ENCODE data around the gene LITAF. TPM values are rescaled to one million over a fixed set of nuclear protein-coding genes. Genes with fewer than 3 reads are reported as not detected.

Gene LITAF
- total RNA-seq, 1 experiment from 2014 or later: 84.2 TPM

- no peaks in the 10 kb centered on the region for H4K20me1 ChIP-seq (ENCODE audit: insufficient read depth)
- no peaks in the 10 kb centered on the region for H3K36me3 ChIP-seq (ENCODE audit: control insufficient read depth in 1 of 2, insufficient read depth in 2 of 2, low read length in 2 of 2)
- H3K4me1 ChIP-seq (ENCODE audit: control insufficient read depth in 1 of 2, insufficient read depth in 2 of 2, low read length in 2 of 2): peaks cover 16 to 28% of the 10 kb centered on the region in 2 experiments
- no peak for DNase-seq (ENCODE audit: low read depth, low spot score)
- ChIA-PET POLR2A (no interaction called here), CTCF (no interaction called here), RAD21 (ENCODE audit: low non-redundant PET in 1 of 2, low total read pairs in 2 of 2, uncharacterized antibody in 2 of 2, unreplicated experiment in 2 of 2) (no interaction called here)
- no peak overlapping the region for H3K27ac ChIP-seq (ENCODE audit: low read depth, low read length)
- H3K4me3 ChIP-seq (replicated peaks in 1 of 2; ENCODE audit: low read depth in 1 of 2, low read length in 2 of 2): no peak overlapping the region
- no peaks in the 10 kb centered on the region for H3K9me2 ChIP-seq (ENCODE audit: insufficient read depth)
- intact Hi-C loops (cut with micrococcal nuclease): no loop called here
- no peak overlapping the region for H3K4me2 ChIP-seq (ENCODE audit: low read length)
- no peak overlapping the region for H3K9ac ChIP-seq (ENCODE audit: low read length)
- H2AFZ ChIP-seq (ENCODE audit: low read depth, low read length, poor library complexity, severe bottlenecking): no peak overlapping the region
- no peaks in the 10 kb centered on the region for H3K79me2 ChIP-seq (ENCODE audit: insufficient read depth, low read length)
- no peak for ATAC-seq
- BruUV-seq (replicated peaks): no TSS peak
- no peaks in the 10 kb centered on the region; a peak in 1 of 4 replicates for H3K9me3 ChIP-seq (ENCODE audit: control insufficient read depth in 1 of 2, insufficient read depth in 1 of 2, low read depth in 1 of 2, low read length in 2 of 2)
- TF ChIP-seq ATF3 (IDR thresholded peaks at IDR 0.05) (no peak), TCF7L2 (IDR thresholded peaks at IDR 0.05; ENCODE audit: borderline replicate concordance, extremely low read depth, insufficient read depth, insufficient read length) (no peak)
- TF ChIP-seq, protein P1, sequence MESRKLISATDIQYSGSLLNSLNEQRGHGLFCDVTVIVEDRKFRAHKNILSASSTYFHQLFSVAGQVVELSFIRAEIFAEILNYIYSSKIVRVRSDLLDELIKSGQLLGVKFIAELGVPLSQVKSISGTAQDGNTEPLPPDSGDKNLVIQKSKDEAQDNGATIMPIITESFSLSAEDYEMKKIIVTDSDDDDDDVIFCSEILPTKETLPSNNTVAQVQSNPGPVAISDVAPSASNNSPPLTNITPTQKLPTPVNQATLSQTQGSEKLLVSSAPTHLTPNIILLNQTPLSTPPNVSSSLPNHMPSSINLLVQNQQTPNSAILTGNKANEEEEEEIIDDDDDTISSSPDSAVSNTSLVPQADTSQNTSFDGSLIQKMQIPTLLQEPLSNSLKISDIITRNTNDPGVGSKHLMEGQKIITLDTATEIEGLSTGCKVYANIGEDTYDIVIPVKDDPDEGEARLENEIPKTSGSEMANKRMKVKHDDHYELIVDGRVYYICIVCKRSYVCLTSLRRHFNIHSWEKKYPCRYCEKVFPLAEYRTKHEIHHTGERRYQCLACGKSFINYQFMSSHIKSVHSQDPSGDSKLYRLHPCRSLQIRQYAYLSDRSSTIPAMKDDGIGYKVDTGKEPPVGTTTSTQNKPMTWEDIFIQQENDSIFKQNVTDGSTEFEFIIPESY (IDR thresholded peaks at IDR 0.05; ENCODE audit: extremely low read depth, insufficient replicate concordance, low read length): no peak
- TF ChIP-seq, protein P2, sequence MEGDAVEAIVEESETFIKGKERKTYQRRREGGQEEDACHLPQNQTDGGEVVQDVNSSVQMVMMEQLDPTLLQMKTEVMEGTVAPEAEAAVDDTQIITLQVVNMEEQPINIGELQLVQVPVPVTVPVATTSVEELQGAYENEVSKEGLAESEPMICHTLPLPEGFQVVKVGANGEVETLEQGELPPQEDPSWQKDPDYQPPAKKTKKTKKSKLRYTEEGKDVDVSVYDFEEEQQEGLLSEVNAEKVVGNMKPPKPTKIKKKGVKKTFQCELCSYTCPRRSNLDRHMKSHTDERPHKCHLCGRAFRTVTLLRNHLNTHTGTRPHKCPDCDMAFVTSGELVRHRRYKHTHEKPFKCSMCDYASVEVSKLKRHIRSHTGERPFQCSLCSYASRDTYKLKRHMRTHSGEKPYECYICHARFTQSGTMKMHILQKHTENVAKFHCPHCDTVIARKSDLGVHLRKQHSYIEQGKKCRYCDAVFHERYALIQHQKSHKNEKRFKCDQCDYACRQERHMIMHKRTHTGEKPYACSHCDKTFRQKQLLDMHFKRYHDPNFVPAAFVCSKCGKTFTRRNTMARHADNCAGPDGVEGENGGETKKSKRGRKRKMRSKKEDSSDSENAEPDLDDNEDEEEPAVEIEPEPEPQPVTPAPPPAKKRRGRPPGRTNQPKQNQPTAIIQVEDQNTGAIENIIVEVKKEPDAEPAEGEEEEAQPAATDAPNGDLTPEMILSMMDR (IDR thresholded peaks at IDR 0.05 in 2 of 3, conservative IDR thresholded peaks at IDR 0.05 in 1 of 3; ENCODE audit: borderline replicate concordance in 1 of 3, insufficient read depth in 1 of 3, low read depth in 2 of 3, low read length in 2 of 3): no peak
- no peaks in the 10 kb centered on the region for H3K27me3 ChIP-seq (ENCODE audit: insufficient read depth, low read length)
Observed at GRCh38 chr16:11624205-11624604, 37.5 kb upstream of the LITAF start.

Data from HCT116 (cell line).